ENCODE data around the gene DDO. TPM values are rescaled to one million over a fixed set of nuclear protein-coding genes. Genes with fewer than 3 reads are reported as not detected.

The DDO gene
- total and polyA plus RNA-seq, 2 of the 8 experiments (the other 6 are each of a cell fraction or from before 2014, with no cell fraction given), result not detected

- TF ChIP-seq ATF3 (IDR thresholded peaks at IDR 0.05; ENCODE audit: insufficient read depth, low read depth, low read length) (no peak), SP1 (IDR thresholded peaks at IDR 0.05; ENCODE audit: low read depth, low read length) (no peak), KDM1A (IDR thresholded peaks at IDR 0.05; ENCODE audit: borderline replicate concordance, low read length) (no peak), RBBP5 (IDR thresholded peaks at IDR 0.05; ENCODE audit: borderline replicate concordance, low read depth, low read length) (no peak), CTCF (IDR thresholded peaks at IDR 0.05; ENCODE audit: control extremely low read depth in 1 of 3, insufficient read depth in 1 of 3, low read depth in 1 of 3, low read length in 3 of 3) (no peak), NANOG (IDR thresholded peaks at IDR 0.05; ENCODE audit: insufficient read depth, low read depth, low read length, poor library complexity, severe bottlenecking) (no peak), KDM4A (IDR thresholded peaks at IDR 0.05; ENCODE audit: low read depth, low read length, severe bottlenecking) (no peak)
Measured at GRCh38 chr6:110348961-110349690, 66.2 kb downstream of the DDO start (continued).
